Measurements from ENCODE around the gene ZHX3.

Gene ZHX3

DNA sequence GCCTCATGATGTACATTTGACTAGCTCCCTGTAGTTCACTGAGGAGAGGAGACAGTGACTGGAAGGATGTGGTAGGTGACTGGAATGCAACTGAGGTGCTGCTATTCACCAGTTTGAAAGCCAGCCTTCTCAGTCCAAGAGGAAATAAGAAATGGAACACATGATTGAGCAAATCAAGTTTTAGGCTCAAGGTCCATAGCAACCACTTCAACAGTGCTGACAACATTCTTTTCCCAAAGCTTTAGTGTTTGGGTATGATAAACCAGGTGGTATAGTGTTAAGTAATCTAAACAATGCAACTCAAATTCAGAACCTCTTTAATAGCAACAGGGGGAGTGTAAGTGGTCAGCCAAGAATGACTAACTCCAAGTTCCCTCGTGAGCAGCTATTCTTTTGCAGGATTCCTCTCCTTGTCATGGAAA lies 9.2 kb downstream of the ZHX3 start:
- Histone ChIP-seq H2BK5ac (ENCODE audit: low read length) (no peak overlapping the region), H3K4me2 (ENCODE audit: insufficient read depth, low read length, poor library complexity, severe bottlenecking) (no peak overlapping the region), H3K27me3 (ENCODE audit: control insufficient read depth in 3 of 3, insufficient read depth in 3 of 3, low read depth in 1 of 3, low read length in 3 of 3) (no peaks in the 10 kb centered on the region), H4K91ac (ENCODE audit: low read depth, low read length, poor library complexity) (no peak overlapping the region), H3K18ac (ENCODE audit: low read length) (no peak overlapping the region), H3K23ac (ENCODE audit: low read depth, low read length, poor library complexity) (no peak overlapping the region), H3K14ac (ENCODE audit: low read length) (no peak overlapping the region), H3K4me1 (ENCODE audit: control insufficient read depth in 2 of 2, insufficient read depth in 1 of 2, low read depth in 1 of 2, low read length in 2 of 2) (peaks cover 4 to 5% of the 10 kb centered on the region in 2 donors), H3K4ac (ENCODE audit: low read length) (no peak overlapping the region), H2AFZ (ENCODE audit: low read length) (no peak overlapping the region), H3K27ac (replicated peaks; ENCODE audit: low read length) (no peak overlapping the region), H2BK12ac (ENCODE audit: low read length) (no peak overlapping the region), H3K9ac (ENCODE audit: low read depth, low read length, poor library complexity) (no peak overlapping the region), H2AK5ac (ENCODE audit: low read depth, low read length) (no peak overlapping the region), H3K36me3 (replicated peaks in 1 of 2; ENCODE audit: control insufficient read depth in 2 of 2, insufficient read depth in 2 of 2, low read length in 2 of 2) (no peaks in the 10 kb centered on the region), H3K79me1 (ENCODE audit: low read depth, low read length) (no peaks in the 10 kb centered on the region), H2BK120ac (ENCODE audit: low read depth, low read length) (no peak overlapping the region), H3K9me3 (replicated peaks in 1 of 2; ENCODE audit: control insufficient read depth in 2 of 2, insufficient read depth in 1 of 2, low read depth in 1 of 2, low read length in 2 of 2) (no peaks in the 10 kb centered on the region), H2BK15ac (ENCODE audit: low read length) (no peak overlapping the region), H3K4me3 (ENCODE audit: low read length in 2 of 2) (no peak overlapping the region), H4K8ac (ENCODE audit: low read depth, low read length) (no peak overlapping the region)
- WGBS, 2 donors (ENCODE audit: extremely low coverage in 2 of 2, insufficient read length in 2 of 2, insufficient replicate concordance in 1 of 2), result no CpG with 5 or more reads among the region's 1 CpG
- DNase-seq (ENCODE audit: low spot score), result no peak

DNA sequence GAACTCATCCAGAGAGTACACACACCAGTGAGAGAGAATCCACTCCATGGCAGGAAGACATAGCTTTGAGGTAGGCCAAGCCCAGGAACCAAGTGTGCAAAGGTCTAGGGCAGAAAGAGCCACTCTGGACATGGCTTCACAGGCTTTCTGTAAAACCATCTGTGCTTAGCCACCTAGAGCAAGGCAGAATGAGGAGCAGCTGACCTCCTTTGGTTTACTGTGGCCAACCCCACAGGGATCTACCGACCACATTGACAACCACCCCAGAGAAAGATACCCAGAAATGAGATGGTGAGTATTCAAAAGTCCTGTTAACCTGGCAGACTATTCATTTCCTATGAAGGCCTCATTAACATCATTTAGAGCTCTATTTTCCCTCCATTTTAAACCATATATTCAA lies 10.5 kb downstream of the ZHX3 start:
- Histone ChIP-seq H3K4me3 (ENCODE audit: low read length in 2 of 2) (no peak overlapping the region), H3K14ac (ENCODE audit: low read length) (no peak overlapping the region), H3K79me1 (ENCODE audit: low read depth, low read length) (no peaks in the 10 kb centered on the region)

DNA sequence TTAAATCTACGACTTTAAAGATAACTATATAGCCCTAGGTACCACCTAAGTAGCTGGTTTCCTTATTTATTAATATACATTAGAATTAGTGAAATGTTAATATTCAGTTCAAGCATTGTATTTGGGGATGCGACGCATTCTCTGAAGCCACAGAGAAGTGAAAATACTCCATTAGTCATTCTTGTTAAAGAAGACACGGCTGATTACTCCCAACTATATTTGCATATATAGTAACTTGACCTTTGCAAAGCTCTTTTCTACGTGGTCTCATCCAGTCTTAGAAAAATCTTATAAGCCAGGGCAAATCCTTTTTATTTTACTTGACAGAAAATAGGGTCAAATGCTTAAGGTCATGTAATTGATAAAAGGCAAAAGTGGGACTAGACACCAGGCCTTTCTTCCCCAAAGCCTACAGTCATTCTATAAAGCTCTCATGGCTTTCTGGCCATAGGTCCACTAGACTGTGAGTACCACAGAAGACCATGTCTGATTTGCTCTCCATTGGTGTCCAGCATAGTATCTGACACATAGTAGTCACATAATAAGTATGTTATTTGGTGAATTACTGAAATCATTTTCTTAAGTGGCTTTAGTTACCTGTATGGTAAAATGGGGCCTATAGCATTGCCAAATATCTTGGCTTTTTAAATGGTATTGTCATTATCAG lies 11.3 kb downstream of the ZHX3 start:
- WGBS, 2 donors (ENCODE audit: extremely low coverage in 2 of 2, insufficient read length in 2 of 2, insufficient replicate concordance in 1 of 2), result no CpG with 5 or more reads among the region's 5 CpGs
- Histone ChIP-seq H2BK12ac (ENCODE audit: low read length) (no peak overlapping the region), H3K36me3 (replicated peaks in 1 of 2; ENCODE audit: control insufficient read depth in 2 of 2, insufficient read depth in 2 of 2, low read length in 2 of 2) (no peaks in the 10 kb centered on the region)

More for the DNA sequence above, 10.5 kb downstream of the ZHX3 start:
- no peak overlapping the region for H3K18ac ChIP-seq (ENCODE audit: low read length)
- no peak overlapping the region for H2AFZ ChIP-seq (ENCODE audit: low read length)
- H4K8ac ChIP-seq (ENCODE audit: low read depth, low read length), result no peak overlapping the region
- H3K4me2 ChIP-seq (ENCODE audit: insufficient read depth, low read length, poor library complexity, severe bottlenecking), result no peak overlapping the region
- no peak overlapping the region for H2BK12ac ChIP-seq (ENCODE audit: low read length)
- no peak overlapping the region for H2BK5ac ChIP-seq (ENCODE audit: low read length)
- H3K27ac ChIP-seq (replicated peaks; ENCODE audit: low read length), result no peak overlapping the region
- no peaks in the 10 kb centered on the region for H3K27me3 ChIP-seq (ENCODE audit: control insufficient read depth in 3 of 3, insufficient read depth in 3 of 3, low read depth in 1 of 3, low read length in 3 of 3)
- H3K23ac ChIP-seq (ENCODE audit: low read depth, low read length, poor library complexity), result no peak overlapping the region
- no peaks in the 10 kb centered on the region for H3K36me3 ChIP-seq (replicated peaks in 1 of 2; ENCODE audit: control insufficient read depth in 2 of 2, insufficient read depth in 2 of 2, low read length in 2 of 2)
- no peak overlapping the region for H4K91ac ChIP-seq (ENCODE audit: low read depth, low read length, poor library complexity)
- peaks cover 4 to 5% of the 10 kb centered on the region in 2 donors for H3K4me1 ChIP-seq (ENCODE audit: control insufficient read depth in 2 of 2, insufficient read depth in 1 of 2, low read depth in 1 of 2, low read length in 2 of 2)
- no peak overlapping the region for H2BK120ac ChIP-seq (ENCODE audit: low read depth, low read length)
- no peak overlapping the region for H3K4ac ChIP-seq (ENCODE audit: low read length)
- WGBS, 2 donors (ENCODE audit: extremely low coverage in 2 of 2, insufficient read length in 2 of 2, insufficient replicate concordance in 1 of 2), result no CpG with 5 or more reads among the region's 1 CpG
- no peak for DNase-seq (ENCODE audit: low spot score)
- no peak overlapping the region for H2AK5ac ChIP-seq (ENCODE audit: low read depth, low read length)
- H3K9me3 ChIP-seq (replicated peaks in 1 of 2; ENCODE audit: control insufficient read depth in 2 of 2, insufficient read depth in 1 of 2, low read depth in 1 of 2, low read length in 2 of 2), result no peaks in the 10 kb centered on the region
- no peak overlapping the region for H2BK15ac ChIP-seq (ENCODE audit: low read length)
- no peak overlapping the region for H3K9ac ChIP-seq (ENCODE audit: low read depth, low read length, poor library complexity)

DNA sequence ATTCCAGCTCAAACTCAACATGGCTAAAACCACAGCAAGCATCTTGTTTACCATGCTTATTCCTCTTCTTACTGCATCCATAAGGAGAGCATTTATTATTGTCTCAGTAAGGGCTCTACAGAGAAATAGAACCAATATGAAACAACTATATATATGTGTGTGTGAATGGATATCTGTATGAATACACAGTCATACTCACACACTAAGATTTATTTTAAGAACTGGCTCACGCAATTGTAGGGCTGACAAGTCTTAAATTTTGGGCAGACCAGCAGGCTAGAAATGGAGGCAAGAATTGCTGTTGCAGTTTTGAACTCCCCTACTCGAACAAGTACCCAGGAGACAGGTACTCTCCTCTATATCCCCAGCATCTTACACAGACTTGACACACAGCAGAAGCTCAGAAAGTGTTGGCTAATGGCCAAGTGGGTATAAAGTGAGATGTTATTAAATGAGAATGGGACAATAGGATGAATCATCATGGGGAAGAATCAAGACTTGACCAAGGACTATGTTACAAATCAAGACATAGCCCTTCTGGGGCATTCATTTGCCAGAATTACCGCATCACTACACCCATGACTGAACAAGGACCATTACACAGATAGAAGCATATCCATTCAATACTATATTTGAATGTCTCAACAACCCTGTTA lies 13.0 kb downstream of the ZHX3 start:
- Histone ChIP-seq H3K79me1 (ENCODE audit: low read depth, low read length) (peaks cover 2% of the 10 kb centered on the region), H3K9ac (ENCODE audit: low read depth, low read length, poor library complexity) (no peak overlapping the region), H2BK5ac (ENCODE audit: low read length) (no peak overlapping the region), H3K4me1 (ENCODE audit: control insufficient read depth in 2 of 2, insufficient read depth in 1 of 2, low read depth in 1 of 2, low read length in 2 of 2) (peaks cover 7 to 12% of the 10 kb centered on the region in 2 donors), H3K18ac (ENCODE audit: low read length) (no peak overlapping the region), H3K27me3 (ENCODE audit: control insufficient read depth in 3 of 3, insufficient read depth in 3 of 3, low read depth in 1 of 3, low read length in 3 of 3) (no peaks in the 10 kb centered on the region), H3K4me2 (ENCODE audit: insufficient read depth, low read length, poor library complexity, severe bottlenecking) (no peak overlapping the region), H3K23ac (ENCODE audit: low read depth, low read length, poor library complexity) (no peak overlapping the region), H2BK12ac (ENCODE audit: low read length) (no peak overlapping the region), H4K8ac (ENCODE audit: low read depth, low read length) (no peak overlapping the region), H3K4ac (ENCODE audit: low read length) (no peak overlapping the region), H2AK5ac (ENCODE audit: low read depth, low read length) (no peak overlapping the region), H3K14ac (ENCODE audit: low read length) (no peak overlapping the region), H3K27ac (replicated peaks; ENCODE audit: low read length) (no peak overlapping the region), H2BK120ac (ENCODE audit: low read depth, low read length) (no peak overlapping the region), H4K91ac (ENCODE audit: low read depth, low read length, poor library complexity) (no peak overlapping the region), H2AFZ (ENCODE audit: low read length) (no peak overlapping the region), H3K9me3 (replicated peaks in 1 of 2; ENCODE audit: control insufficient read depth in 2 of 2, insufficient read depth in 1 of 2, low read depth in 1 of 2, low read length in 2 of 2) (no peaks in the 10 kb centered on the region), H3K4me3 (ENCODE audit: low read length in 2 of 2) (no peak overlapping the region), H3K36me3 (replicated peaks in 1 of 2; ENCODE audit: control insufficient read depth in 2 of 2, insufficient read depth in 2 of 2, low read length in 2 of 2) (no peaks in the 10 kb centered on the region), H2BK15ac (ENCODE audit: low read length) (no peak overlapping the region)
- DNase-seq (ENCODE audit: low spot score), result no peak
- WGBS, 2 donors (ENCODE audit: extremely low coverage in 2 of 2, insufficient read length in 2 of 2, insufficient replicate concordance in 1 of 2), result no CpG with 5 or more reads among the region's 3 CpGs

More for the DNA sequence above, 11.3 kb downstream of the ZHX3 start:
- Histone ChIP-seq H4K8ac (ENCODE audit: low read depth, low read length) (no peak overlapping the region), H2BK15ac (ENCODE audit: low read length) (no peak overlapping the region), H3K9me3 (replicated peaks in 1 of 2; ENCODE audit: control insufficient read depth in 2 of 2, insufficient read depth in 1 of 2, low read depth in 1 of 2, low read length in 2 of 2) (no peaks in the 10 kb centered on the region), H3K27me3 (ENCODE audit: control insufficient read depth in 3 of 3, insufficient read depth in 3 of 3, low read depth in 1 of 3, low read length in 3 of 3) (no peaks in the 10 kb centered on the region), H3K4me3 (ENCODE audit: low read length in 2 of 2) (no peak overlapping the region), H3K18ac (ENCODE audit: low read length) (no peak overlapping the region), H2AK5ac (ENCODE audit: low read depth, low read length) (no peak overlapping the region), H4K91ac (ENCODE audit: low read depth, low read length, poor library complexity) (no peak overlapping the region), H3K79me1 (ENCODE audit: low read depth, low read length) (peaks cover 2% of the 10 kb centered on the region), H3K4me1 (ENCODE audit: control insufficient read depth in 2 of 2, insufficient read depth in 1 of 2, low read depth in 1 of 2, low read length in 2 of 2) (peaks cover 4 to 5% of the 10 kb centered on the region in 2 donors), H3K9ac (ENCODE audit: low read depth, low read length, poor library complexity) (no peak overlapping the region), H3K4me2 (ENCODE audit: insufficient read depth, low read length, poor library complexity, severe bottlenecking) (no peak overlapping the region), H2BK120ac (ENCODE audit: low read depth, low read length) (no peak overlapping the region), H3K23ac (ENCODE audit: low read depth, low read length, poor library complexity) (no peak overlapping the region), H3K14ac (ENCODE audit: low read length) (no peak overlapping the region), H2AFZ (ENCODE audit: low read length) (no peak overlapping the region), H3K4ac (ENCODE audit: low read length) (no peak overlapping the region), H2BK5ac (ENCODE audit: low read length) (no peak overlapping the region), H3K27ac (replicated peaks; ENCODE audit: low read length) (no peak overlapping the region)
- DNase-seq (ENCODE audit: low spot score), result no peak
